ENCODE results near the gene MEF2D. TPM values are rescaled to one million over a fixed set of nuclear protein-coding genes. Genes with fewer than 3 reads are reported as not detected.

Gene MEF2D
- polyA plus RNA-seq, 4 donors, result 5.8 to 23.7 (median 13.0) TPM

DNA sequence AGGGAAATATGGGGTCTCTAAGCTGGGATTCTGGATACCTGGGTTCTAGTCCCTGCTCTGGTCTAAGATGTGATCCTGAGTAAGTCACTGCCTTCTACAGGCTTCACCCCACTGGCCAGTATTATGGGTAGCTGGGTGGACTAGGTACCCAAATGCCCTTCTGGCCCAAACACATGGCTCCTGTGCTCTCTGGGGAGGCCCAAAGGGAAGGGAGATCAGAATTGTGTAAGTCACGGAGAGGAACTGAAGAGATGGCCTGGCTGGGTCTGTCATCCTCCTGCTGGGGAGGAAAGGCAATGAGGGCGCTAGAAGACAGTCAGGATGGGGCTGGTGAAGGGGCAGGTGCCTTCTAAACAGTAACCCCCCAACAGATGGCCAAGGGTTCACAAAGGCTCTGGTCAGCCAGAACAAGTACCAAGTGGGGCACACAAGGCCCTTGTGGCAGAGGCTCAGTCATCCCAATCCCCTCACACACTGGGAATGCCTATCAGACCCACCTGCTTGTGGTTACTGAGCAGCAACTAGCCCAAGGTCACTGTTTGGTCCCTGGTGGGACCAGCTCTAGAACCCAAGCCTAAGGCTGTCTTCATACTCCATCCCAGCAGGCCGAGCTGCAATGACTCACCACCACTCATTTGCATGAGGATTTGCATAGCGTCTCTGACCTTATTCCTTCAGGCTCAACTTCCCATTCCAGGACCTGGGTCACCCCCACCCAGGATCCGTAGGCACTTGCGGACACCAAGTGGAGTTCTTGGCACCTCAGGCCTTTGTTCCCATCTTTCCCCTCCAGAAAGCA lies 9.2 kb downstream of the MEF2D start:
- H3K4me3 ChIP-seq (ENCODE audit: low read depth in 1 of 3, low read length in 3 of 3), result no peak overlapping the region
- DNase-seq, result no peak

GRCh38 chr1:156490401-156491032 lies 10.1 kb downstream of the MEF2D start:
- 21 to 46% (median 38%) methylated on average over 10 of the region's 10 CpGs for WGBS, 3 donors
- Histone ChIP-seq H3K4me1 (ENCODE audit: control insufficient read depth in 3 of 3, insufficient read depth in 2 of 3, low read depth in 1 of 3, low read length in 2 of 3) (peaks cover 15 to 59% (median 54%) of the 10 kb centered on the region in 3 donors), H3K9me3 (ENCODE audit: control insufficient read depth in 2 of 2, insufficient read depth in 1 of 2, low read depth in 1 of 2, low read length in 1 of 2) (no peaks in the 10 kb centered on the region), H3K27ac (ENCODE audit: low read depth in 1 of 3, low read length in 2 of 3) (peak overlapping the region in 2 of 3 donors; percentile 13 to 75), H3K27me3 (ENCODE audit: control insufficient read depth in 3 of 3, insufficient read depth in 3 of 3, low read length in 3 of 3) (no peaks in the 10 kb centered on the region), H3K4me3 (ENCODE audit: low read depth in 1 of 3, low read length in 3 of 3) (no peak overlapping the region), H3K36me3 (ENCODE audit: control insufficient read depth in 3 of 3, insufficient read depth in 2 of 3, low read depth in 1 of 3, low read length in 3 of 3) (peaks cover 0 to 84% (median 0%) of the 10 kb centered on the region in 3 donors)
- FAIRE-seq, result no peak
- no peak for DNase-seq

More for the DNA sequence above, 9.2 kb downstream of the MEF2D start:
- peaks cover 0 to 86% (median 0%) of the 10 kb centered on the region in 3 donors for H3K36me3 ChIP-seq (ENCODE audit: control insufficient read depth in 3 of 3, insufficient read depth in 2 of 3, low read depth in 1 of 3, low read length in 3 of 3)
- peaks cover 17 to 67% (median 59%) of the 10 kb centered on the region in 3 donors for H3K4me1 ChIP-seq (ENCODE audit: control insufficient read depth in 3 of 3, insufficient read depth in 2 of 3, low read depth in 1 of 3, low read length in 2 of 3)
- H3K9me3 ChIP-seq (ENCODE audit: control insufficient read depth in 2 of 2, insufficient read depth in 1 of 2, low read depth in 1 of 2, low read length in 1 of 2), result no peaks in the 10 kb centered on the region
- H3K27me3 ChIP-seq (ENCODE audit: control insufficient read depth in 3 of 3, insufficient read depth in 3 of 3, low read length in 3 of 3), result no peaks in the 10 kb centered on the region
- H3K27ac ChIP-seq (ENCODE audit: low read depth in 1 of 3, low read length in 2 of 3), result peak overlapping the region in 1 of 3 donors; percentile 75
- 76 to 93% (median 77%) methylated on average over 6 of the region's 6 CpGs for WGBS, 3 donors
- no peak for FAIRE-seq

DNA sequence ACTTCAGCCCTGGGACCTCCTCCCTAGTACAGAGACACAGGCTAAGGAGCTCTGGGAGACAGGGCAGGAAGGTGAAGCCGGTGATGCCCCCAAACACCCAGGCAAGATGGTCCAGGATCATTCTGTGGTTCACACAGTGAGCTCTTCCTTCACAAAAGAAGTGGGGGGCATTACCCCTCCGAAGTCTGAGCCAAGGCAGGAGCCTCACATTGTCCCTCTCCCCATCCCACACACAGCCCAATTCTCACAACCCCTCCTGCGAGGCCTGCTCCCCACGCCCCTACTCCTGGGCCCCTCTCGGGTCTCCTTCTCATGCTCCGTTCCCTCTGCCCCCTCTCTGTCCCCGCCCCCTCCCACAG lies 10.7 kb downstream of the MEF2D start:
- DNase-seq (no peak), FAIRE-seq (no peak)
- Histone ChIP-seq H3K36me3 (ENCODE audit: control insufficient read depth in 3 of 3, insufficient read depth in 2 of 3, low read depth in 1 of 3, low read length in 3 of 3) (peaks cover 0 to 82% (median 0%) of the 10 kb centered on the region in 3 donors), H3K4me3 (ENCODE audit: low read depth in 1 of 3, low read length in 3 of 3) (no peak overlapping the region), H3K27me3 (ENCODE audit: control insufficient read depth in 3 of 3, insufficient read depth in 3 of 3, low read length in 3 of 3) (no peaks in the 10 kb centered on the region), H3K9me3 (ENCODE audit: control insufficient read depth in 2 of 2, insufficient read depth in 1 of 2, low read depth in 1 of 2, low read length in 1 of 2) (no peaks in the 10 kb centered on the region), H3K27ac (ENCODE audit: low read depth in 1 of 3, low read length in 2 of 3) (peak overlapping the region; percentile 13 to 75 (median 41)), H3K4me1 (ENCODE audit: control insufficient read depth in 3 of 3, insufficient read depth in 2 of 3, low read depth in 1 of 3, low read length in 2 of 3) (peaks cover 15 to 59% (median 51%) of the 10 kb centered on the region in 3 donors)
- 35 to 61% (median 46%) methylated on average over 7 of the region's 7 CpGs for WGBS, 3 donors

- peaks cover 15 to 55% (median 50%) of the 10 kb centered on the region in 3 donors for H3K4me1 ChIP-seq (ENCODE audit: control insufficient read depth in 3 of 3, insufficient read depth in 2 of 3, low read depth in 1 of 3, low read length in 2 of 3)
- DNase-seq (peak in 1 of 2 donors; percentile 45), FAIRE-seq (no peak)
- peak overlapping the region; percentile 13 to 75 (median 41) for H3K27ac ChIP-seq (ENCODE audit: low read depth in 1 of 3, low read length in 2 of 3)
- H3K27me3 ChIP-seq (ENCODE audit: control insufficient read depth in 3 of 3, insufficient read depth in 3 of 3, low read length in 3 of 3), result no peaks in the 10 kb centered on the region
- peaks cover 0 to 82% (median 0%) of the 10 kb centered on the region in 3 donors for H3K36me3 ChIP-seq (ENCODE audit: control insufficient read depth in 3 of 3, insufficient read depth in 2 of 3, low read depth in 1 of 3, low read length in 3 of 3)
- 19 to 20% (median 19%) methylated on average over 12 of the region's 12 CpGs for WGBS, 3 donors
- no peaks in the 10 kb centered on the region for H3K9me3 ChIP-seq (ENCODE audit: control insufficient read depth in 2 of 2, insufficient read depth in 1 of 2, low read depth in 1 of 2, low read length in 1 of 2)
- H3K4me3 ChIP-seq (ENCODE audit: low read depth in 1 of 3, low read length in 3 of 3), result no peak overlapping the region
Observed at GRCh38 chr1:156489166-156489934, 11.2 kb downstream of the MEF2D start.

GRCh38 chr1:156488566-156489165 lies 11.9 kb downstream of the MEF2D start:
- no peak for DNase-seq
- WGBS, 3 donors, result 61 to 84% (median 68%) methylated on average over 5 of the region's 5 CpGs
- Histone ChIP-seq H3K9me3 (ENCODE audit: control insufficient read depth in 2 of 2, insufficient read depth in 1 of 2, low read depth in 1 of 2, low read length in 1 of 2) (no peaks in the 10 kb centered on the region), H3K27me3 (ENCODE audit: control insufficient read depth in 3 of 3, insufficient read depth in 3 of 3, low read length in 3 of 3) (no peaks in the 10 kb centered on the region), H3K36me3 (ENCODE audit: control insufficient read depth in 3 of 3, insufficient read depth in 2 of 3, low read depth in 1 of 3, low read length in 3 of 3) (peaks cover 0 to 79% (median 0%) of the 10 kb centered on the region in 3 donors), H3K4me3 (ENCODE audit: low read depth in 1 of 3, low read length in 3 of 3) (no peak overlapping the region), H3K4me1 (ENCODE audit: control insufficient read depth in 3 of 3, insufficient read depth in 2 of 3, low read depth in 1 of 3, low read length in 2 of 3) (peaks cover 15 to 48% (median 43%) of the 10 kb centered on the region in 3 donors), H3K27ac (ENCODE audit: low read depth in 1 of 3, low read length in 2 of 3) (peak overlapping the region in 1 of 3 donors; percentile 75)
- no peak for FAIRE-seq

- DNase-seq (no peak), FAIRE-seq (no peak)
- WGBS, 3 donors, result 58 to 63% (median 60%) methylated on average over 4 of the region's 4 CpGs
- no peaks in the 10 kb centered on the region for H3K27me3 ChIP-seq (ENCODE audit: control insufficient read depth in 3 of 3, insufficient read depth in 3 of 3, low read length in 3 of 3)
- H3K4me1 ChIP-seq (ENCODE audit: control insufficient read depth in 3 of 3, insufficient read depth in 2 of 3, low read depth in 1 of 3, low read length in 2 of 3), result peaks cover 15 to 40% (median 36%) of the 10 kb centered on the region in 3 donors
- peak overlapping the region in 1 of 3 donors; percentile 69 for H3K27ac ChIP-seq (ENCODE audit: low read depth in 1 of 3, low read length in 2 of 3)
- no peaks in the 10 kb centered on the region for H3K9me3 ChIP-seq (ENCODE audit: control insufficient read depth in 2 of 2, insufficient read depth in 1 of 2, low read depth in 1 of 2, low read length in 1 of 2)
- H3K36me3 ChIP-seq (ENCODE audit: control insufficient read depth in 3 of 3, insufficient read depth in 2 of 3, low read depth in 1 of 3, low read length in 3 of 3), result peaks cover 0 to 79% (median 4%) of the 10 kb centered on the region in 3 donors
- H3K4me3 ChIP-seq (ENCODE audit: low read depth in 1 of 3, low read length in 3 of 3), result no peak overlapping the region
Observed at GRCh38 chr1:156487862-156488261, 12.7 kb downstream of the MEF2D start.

GRCh38 chr1:156486421-156487344 lies 13.9 kb downstream of the MEF2D start:
- DNase-seq (no peak), FAIRE-seq (no peak)
- peaks cover 14 to 30% (median 25%) of the 10 kb centered on the region in 3 donors for H3K4me1 ChIP-seq (ENCODE audit: control insufficient read depth in 3 of 3, insufficient read depth in 2 of 3, low read depth in 1 of 3, low read length in 2 of 3)
- no peaks in the 10 kb centered on the region for H3K9me3 ChIP-seq (ENCODE audit: control insufficient read depth in 2 of 2, insufficient read depth in 1 of 2, low read depth in 1 of 2, low read length in 1 of 2)
- no peaks in the 10 kb centered on the region for H3K27me3 ChIP-seq (ENCODE audit: control insufficient read depth in 3 of 3, insufficient read depth in 3 of 3, low read length in 3 of 3)
- H3K4me3 ChIP-seq (ENCODE audit: low read depth in 1 of 3, low read length in 3 of 3), result no peak overlapping the region
- peak overlapping the region in 1 of 3 donors; percentile 69 for H3K27ac ChIP-seq (ENCODE audit: low read depth in 1 of 3, low read length in 2 of 3)
- peaks cover under 1 to 79% (median 9%) of the 10 kb centered on the region in 3 donors for H3K36me3 ChIP-seq (ENCODE audit: control insufficient read depth in 3 of 3, insufficient read depth in 2 of 3, low read depth in 1 of 3, low read length in 3 of 3)
- WGBS, 3 donors, result 75 to 86% (median 78%) methylated on average over 7 of the region's 7 CpGs
